HG03175 (cell line): ENCODE measurements around the gene COA8.

Source experiments
- ATAC-seq: cut with Tn5 transposase; IDR thresholded peaks from one replicate; pipeline ENCODE4 v1.9.1; 2021; ENCODE audit warnings: mild to moderate bottlenecking, moderate library complexity; ENCODE audit not compliant: unreplicated experiment

The COA8 gene

DNA sequence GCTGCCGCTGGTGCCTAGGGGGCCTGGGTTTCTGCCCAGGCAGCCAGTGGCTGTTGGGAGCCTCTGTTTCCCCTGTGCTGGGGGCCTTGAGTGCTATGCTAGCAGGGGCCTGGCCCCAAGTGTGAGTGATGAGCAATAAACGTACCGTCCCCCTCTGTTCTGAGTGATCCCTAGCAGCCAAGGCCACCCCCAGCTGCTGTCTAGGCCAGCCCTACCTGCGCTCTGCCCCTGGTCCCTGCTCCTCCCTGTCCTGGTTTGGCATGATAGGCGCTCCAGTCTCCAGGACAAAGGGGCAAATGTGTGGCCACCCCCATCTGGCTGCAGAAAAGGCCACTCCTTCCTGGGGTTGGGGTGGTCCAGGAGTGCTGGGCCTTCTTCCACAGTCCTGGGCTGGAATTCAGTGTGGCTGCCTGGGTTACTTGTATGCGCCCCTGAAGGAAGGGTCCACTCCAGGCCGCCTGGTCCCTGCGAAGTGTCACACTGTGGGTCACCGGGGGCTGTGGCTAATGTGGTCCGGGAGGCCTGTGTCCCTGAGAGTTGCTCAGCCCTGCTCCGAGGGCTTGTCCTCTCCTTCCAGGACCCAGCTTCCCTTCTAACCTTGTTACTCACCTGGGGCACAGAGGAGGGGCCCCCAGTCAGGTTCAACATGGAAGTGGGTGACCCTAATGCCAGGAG lies 26.7 kb upstream of the COA8 start:
- no peak for ATAC-seq

DNA sequence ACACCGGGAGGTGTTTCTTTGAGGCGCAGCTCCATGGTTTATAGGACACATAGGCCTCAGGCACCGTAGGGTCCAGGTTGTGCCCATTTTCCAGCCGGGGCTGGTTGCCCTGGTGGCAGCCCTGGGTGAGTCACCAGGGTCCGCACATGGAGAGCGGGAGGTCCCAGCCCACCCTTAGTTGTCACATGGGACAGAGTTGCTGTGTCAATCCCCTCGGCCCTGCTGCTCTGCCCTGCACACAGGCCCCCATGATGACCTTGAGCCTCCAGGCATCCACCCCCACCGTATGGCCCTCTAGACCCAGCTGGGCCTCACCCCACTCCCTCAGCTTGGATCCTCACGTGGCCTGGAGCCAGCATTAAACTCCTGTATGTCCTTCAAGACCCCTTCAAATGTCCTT lies 26.1 kb upstream of the COA8 start:
- no peak for ATAC-seq

DNA sequence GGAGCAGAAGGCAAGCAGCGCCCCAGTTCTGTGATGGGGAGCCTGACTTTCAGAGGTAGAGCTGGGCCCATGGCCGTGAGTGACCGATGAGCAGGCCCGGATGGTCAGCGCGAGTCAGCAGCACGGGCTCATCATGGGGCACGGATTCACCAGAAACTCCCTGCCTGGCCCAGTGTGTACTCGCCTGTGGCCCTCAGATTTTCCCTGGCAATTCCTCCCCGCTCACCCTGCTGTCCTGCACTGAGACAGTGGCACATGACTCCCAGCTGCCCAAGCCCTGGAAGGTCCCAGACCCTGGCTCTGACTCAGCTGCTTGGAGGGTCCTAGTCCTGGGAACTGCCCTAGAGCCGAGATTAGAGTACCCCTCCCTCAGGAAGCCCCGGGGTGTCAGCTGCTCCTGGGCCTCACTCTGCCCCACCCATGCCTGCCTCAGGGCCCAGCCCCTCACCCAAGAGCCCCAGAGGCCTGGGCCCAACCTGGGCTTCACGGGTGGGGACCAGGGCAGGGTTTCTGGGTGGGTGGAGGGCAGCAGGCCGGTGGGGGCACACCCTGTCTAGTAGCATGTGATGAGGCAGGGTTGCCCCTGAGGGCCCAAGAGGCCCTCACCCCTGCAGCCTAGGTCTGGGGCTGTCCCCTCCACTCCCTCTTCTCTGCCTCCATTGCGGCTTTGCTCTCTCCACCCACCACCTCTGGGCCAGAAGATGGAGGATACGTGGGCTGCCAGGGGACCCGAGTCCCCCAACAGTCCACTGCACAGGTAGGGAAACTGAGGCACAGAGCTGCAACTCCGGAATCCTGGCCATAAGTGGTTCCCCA lies 25.4 kb upstream of the COA8 start:
- no peak for ATAC-seq

DNA sequence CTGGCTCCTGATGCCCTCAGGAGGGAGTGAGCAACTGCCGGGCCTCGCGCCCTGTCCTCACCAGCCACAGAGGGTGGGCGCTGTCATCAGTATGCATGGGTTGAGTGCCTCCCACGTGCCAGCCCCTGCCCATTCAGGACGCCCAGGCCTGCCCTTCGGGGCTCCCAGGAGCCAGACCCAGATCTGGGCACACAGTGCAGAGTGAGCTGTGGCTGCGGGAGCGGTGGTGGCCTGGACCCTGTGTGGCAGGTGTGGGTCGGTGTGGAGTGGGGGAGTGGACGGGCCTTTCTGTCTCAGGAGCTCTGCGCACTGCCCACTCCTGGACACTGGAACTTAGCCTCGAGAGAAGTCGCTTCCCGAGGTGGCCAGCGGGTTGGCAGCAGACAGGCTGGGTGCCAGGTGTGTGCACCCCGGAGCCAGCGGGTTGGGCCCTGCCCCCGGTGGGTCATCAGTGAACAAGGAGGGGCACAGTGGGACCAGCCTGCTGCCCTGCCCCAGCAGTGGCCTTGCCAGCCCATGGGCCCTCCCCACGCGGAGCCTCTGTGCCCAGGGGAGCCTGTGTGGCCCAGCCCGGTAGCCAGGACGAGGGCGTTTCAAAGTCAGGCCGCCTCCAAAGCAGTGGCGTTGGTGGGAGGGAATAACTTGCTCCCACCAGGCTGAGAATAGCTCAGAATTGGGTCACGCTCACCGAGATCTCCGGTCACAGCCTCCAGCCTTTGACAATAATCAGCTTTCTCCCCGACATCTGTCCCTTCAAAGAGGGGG lies 24.3 kb upstream of the COA8 start:
- ATAC-seq: no peak

DNA sequence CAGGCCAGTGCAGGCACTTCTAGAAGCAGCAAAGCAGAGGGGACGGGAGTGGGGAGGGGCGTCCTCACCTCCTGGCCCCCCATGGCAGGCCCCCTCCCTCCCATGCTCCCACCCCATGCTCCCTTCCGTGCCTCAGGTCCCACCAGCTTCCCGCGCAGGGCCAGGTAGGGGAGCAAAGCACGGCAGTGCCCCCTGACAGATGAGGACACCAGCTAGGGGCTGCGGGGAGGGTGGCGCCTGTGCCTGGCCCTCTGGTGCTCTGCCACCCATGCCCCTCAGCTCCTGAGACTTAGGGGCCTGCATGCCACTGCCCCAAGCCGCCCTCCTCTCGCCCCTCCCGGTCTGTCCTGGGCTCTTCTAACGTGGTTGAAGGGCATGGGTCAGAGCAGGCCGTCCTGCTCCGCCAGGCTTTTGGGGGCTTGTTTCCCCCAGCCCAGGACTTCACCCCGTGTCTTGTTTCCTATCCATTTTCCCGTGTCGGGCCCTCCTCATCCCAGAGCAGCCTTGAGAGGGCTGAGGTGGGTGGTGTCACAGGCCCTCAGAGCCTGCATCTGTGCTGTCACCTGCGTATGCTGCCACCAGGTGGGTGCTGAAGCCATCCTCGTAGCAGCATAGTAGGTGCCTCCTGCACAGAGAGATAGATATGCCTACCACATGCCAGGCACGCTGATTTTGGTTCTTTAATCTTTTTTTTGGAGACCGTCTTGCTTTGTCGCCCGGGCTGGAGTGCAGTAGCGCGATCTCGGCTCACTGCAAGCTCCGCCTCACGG lies 23.5 kb upstream of the COA8 start:
- no peak for ATAC-seq

DNA sequence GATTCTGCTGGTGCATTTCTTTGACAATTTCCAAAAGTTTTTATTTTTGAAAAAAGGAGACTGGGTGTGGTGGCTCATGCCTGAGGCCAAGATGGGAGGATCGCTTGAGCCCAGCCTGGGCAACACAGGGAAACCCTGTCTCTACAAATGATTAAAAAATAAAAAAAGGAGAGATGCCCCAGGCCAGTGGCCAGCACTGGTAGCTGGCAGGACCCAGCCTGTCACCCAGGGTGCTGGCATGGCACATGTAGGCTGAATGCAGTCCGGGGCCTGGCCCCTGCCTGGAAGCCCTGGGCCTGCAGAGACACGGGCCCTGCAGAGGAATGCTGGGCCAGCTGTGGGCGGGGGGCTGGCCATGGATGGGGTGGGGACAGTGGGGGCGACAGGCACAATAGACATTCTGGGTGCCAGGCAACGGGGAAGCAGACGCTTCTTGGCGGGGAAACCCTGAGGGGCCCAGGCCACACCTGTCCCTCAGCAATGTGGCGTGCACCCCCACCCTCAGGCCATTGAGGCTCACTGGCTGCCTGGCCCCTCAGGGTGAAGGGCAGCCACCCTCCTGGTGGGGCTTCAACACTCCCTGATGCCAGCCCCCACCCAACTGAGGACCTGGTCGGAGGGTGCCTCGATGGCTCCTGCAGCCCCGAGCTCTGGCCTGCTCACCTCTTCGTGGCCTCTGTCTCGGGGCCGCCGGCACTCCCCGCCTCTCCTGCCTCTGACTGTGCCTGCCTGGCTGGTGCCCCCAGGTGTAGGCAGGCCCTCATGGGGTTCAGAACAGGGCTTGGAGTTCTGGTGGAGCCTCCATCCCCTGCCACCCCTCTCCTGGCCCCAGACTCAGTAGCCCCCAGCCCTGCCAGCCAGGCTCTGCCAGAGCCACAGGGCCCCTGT lies 21.7 kb upstream of the COA8 start:
- ATAC-seq: no peak

DNA sequence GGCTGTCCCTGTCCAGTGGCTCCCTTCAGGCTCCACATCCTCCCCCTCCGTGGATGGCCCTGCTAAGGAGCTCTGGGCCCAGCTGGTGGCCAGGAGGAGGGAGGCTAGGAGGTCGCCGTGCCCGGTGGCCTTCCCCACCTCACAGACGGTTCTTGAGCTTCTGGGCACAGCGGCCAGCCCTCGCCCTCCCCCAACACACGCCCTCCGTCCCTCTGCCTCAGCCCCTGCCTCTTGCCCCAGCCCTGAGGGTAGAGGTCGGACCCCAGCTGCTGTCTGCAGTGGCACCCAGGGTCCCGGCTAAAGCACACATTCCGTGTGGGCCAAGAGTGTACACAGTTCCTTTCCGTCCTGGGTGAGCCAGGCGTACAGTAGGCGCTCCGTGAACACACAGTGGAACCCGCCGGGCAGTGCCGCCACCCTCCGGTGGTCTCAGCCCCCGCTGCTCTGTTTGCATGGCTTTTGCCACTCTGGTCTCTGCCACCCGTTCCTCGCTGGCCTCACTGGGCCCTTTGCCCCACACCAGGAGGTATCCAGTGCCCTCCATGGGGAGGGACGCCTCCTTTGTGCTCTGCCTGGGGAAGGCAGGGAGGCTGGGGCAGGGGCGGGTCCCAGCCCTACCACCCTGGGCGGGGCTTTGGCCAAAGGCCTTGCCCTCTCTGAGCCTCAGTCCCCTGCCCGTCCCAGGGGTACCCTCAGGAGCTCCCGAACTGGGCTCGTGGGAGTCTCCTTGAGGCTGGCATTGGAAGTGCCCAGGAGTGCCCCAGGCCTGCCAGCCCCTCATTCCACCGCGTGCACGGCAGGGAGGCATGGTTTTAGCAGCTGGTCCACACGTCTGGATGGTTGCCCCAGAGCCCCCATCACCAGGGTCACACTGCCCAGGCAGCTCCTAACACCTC lies 20.8 kb upstream of the COA8 start:
- ATAC-seq: no peak

DNA sequence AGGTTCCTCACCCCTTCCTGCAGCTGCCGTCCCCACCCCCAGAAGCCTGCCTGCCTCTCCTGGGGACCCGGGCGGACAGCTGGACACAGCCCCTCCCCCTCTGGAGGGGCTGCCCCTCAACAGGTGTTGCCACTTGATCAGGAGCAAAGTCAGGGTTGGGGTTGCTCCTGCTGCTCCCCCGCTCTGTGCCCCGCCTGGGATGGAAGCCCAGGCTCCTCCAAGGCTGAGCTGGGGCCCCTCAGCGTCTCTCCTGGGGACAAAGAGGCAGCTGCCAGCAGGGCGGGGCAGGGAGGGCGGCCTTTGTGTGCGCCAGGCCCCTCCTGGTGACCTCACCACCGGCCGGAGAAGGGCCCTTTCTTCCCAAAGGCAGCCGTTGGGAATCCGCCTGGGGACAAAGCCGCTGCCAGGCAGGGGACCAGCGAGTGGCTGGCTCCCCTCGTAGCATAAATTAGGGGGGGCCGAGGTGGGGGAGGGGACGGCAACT lies 20.1 kb upstream of the COA8 start:
- no peak for ATAC-seq

DNA sequence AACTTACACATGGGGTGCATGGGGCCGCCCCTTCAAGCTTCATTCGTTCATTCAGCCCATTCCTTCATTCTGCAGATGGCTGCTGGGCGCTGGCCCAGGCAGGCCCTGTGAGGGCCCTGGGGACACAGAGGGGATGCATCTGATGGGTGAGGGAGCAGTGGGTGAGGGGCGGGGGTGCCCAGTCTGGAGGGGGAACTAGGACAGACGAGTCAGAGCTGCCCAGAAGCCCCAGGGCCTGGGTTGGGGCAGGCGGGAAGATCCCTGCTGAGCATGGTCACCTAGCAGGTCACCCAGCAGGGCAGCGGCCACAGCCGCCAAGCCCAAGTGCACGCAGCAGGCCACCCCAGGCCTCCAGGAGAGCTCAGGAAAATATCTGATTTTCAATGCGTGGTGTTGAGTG lies 19.6 kb upstream of the COA8 start:
- ATAC-seq: no peak

DNA sequence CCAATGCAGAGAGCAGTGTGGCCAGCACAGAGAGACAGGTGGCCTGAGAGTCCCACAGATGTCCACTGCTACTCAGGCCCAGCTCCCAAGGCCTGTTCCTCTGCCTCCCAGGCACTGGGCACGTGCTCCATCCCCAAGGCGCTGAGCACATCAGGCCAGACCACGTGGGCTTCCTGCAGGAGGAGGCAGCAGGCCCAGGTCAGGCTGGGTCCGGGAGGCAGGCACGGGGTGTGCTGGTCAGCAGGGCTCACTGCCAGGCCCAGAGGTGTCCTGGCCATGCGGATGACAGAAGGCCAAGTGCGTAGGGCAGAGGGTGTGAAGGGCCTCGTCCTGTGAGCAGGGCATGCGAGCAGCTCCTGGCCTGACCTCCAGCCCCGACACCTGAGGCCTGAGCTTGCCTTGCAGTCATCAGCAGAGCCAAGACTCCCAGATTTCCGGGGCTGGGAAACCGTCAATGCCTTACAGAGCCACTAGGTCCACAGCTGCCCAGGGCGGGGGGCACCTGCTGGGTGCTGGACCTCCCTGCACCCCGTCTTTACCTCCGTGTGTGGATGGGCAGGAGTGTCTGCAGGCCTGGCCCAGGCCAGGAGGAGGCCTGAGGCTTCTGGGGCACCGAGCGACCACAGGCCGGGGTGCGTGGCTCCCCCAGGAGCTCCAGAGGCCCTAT lies 18.9 kb upstream of the COA8 start:
- no peak for ATAC-seq

DNA sequence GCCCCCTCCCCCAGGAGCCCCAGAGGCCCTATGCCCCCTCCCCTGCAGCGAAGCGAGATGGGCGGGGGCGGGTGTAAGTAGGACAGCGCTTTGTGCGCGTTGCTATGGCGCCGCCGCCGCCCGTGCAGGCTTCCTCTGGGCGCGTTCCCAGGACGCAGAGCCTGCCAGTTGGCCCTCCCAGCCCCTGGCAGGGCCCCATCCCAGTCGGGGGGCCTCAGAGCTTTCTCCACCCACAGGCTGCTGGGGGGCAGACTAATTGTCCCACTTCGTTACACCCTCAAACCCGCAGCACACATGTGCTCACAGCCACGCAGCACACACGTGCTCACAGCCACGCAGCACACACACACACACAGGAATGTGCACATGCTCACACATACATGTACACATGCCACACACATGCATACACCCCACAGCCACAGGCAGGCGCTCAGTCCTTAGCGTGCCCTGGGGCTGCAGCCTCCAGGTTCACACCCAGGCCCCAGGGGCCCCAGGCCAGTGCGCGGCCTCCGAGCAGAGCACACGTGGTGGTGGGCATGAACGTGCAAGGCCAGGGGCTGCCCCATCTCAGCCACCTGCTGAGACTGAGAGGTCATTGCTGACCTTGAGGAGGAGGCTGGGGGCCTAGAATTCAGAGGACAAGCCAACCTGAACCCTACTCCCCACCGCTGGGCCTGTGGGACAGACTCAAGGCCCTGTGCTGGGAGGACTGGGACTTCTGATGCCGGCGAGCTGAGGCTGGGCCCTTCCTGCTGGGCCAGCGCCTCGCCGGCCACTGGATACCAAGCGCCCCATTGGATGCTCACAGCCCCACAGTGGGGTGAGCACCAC lies 18.2 kb upstream of the COA8 start:
- ATAC-seq: no peak

DNA sequence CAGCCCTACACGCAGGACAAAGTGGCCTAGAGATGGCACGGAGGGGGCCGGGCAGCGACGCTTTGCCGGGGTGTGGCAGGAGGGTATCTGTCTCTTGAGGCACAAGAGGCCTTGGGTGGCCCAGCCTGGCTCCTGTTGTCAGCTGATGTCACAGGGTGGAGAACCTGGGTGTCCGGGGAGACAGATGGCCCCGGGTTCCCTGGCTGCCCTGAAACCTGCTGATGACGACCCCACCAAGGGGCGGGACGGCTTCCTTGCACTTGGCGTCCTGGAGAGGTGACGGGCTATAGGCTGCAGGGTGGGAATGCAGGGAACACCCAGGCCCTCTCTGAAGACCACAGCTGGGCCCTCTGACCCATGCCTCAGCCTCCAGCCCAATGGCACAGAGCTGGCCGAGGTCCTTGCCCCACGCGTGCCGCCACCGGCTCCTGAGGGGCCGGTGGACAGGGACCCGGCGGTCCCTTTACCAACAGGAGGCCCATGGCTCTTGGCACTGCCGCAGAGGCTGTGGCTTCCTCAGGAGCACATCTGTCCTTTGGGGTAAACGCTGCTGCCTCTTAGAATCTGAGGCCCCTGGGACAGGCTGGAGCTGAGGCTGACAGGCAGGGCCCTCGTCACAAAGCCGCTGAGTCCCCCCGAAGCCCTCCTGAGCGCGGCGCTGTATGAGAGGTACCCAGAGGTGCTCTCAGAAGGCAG lies 17.4 kb upstream of the COA8 start:
- no peak for ATAC-seq

DNA sequence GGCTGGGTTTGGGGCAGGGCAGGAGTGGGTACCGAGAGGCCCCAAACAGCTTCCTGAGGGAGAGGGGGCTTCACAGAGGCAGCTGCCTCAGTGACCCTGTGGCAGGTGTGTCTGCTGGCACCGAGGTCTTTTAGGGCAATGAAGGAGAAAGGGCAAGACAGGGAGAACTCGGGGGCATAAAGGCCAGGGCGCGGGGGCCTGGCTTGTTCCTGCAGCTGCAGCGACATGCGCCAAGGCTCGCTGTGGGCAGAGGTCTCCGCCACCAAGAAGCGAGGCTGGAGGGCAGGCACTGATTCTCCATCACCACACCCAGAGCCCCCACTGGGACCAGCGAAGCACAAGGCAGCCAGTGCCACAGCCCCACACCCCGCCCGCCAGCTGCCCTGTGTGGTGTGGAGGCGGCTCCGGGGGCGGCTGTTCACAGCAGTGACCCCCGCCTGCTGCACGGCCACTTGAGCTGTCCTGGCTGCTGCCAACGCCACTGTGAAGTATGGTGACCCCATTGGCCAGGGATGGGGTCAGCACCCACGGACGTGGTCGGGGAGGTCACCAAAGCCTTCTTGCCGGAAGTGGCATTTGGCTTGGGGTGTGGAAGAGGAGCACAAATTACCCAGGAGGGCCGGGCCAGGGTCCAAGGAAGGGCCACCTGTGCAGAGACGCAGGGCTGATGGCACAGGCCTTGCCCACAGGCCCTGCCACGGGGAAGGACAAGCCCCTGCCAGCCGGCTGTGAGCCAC lies 16.7 kb upstream of the COA8 start:
- ATAC-seq: no peak

DNA sequence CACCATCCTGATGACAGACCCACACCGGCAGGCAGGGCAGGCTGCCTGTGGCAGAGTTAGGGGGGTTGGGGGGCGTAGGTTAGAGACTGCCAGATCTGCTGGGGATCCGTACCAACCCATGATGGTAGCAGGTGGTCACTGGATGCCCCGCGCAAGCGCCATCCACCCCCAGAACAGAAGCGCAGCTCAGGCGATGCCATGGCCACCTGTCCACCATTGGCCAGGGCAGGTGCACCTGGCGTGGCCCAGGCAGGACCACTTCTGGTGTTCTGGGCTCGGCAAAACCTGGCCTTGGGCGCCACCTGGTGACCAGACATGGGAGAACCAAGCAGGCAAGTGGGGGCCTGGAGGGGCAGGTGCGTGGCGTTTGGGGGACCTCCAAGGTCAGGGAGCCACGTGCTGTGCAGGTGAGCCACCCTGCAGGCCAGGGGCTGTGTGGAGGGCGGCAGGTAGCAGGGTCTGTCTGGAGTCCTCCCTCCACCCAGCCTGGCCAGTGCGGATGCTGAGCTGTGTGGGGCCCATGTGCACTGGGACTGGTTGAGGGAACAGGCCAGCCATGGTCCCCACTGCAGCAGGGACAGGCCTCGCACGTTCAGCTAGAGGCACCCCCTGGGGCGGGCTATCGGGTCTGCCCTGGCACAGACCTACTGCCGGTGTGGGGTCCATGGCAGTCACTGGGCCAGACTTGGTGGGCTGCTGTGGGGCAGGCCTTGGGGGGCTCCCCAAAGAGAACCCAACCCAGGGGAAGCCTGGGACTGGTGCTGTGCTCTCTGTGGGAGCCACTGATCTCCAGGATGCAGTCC lies 15.9 kb upstream of the COA8 start:
- no peak for ATAC-seq

DNA sequence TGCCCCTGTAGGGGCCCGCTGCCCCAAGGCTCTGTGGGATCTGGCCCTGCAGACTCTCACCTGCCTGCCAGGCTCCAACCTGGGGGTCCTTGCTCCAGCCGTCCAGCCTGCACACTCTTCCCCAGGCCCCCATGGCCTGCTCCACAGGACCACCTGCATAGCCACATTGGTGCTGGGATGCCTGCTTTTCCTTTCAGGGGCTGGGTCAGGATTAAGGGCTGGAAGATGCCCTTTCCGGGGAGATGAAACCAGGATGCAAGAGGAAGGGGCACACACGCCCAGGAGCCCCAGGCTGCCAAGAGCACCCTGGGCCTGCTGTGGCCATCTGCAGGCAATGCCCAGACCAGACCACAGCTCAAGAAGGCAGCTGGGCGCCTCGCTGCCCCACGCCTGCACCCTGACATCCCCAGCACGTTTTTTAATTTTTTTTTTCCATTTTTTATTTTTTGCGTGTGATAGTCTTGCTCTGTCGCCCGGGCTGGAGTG lies 15.3 kb upstream of the COA8 start:
- no peak for ATAC-seq
